ENCODE measurements around the gene CACNA1A. TPM values are rescaled to one million over a fixed set of nuclear protein-coding genes. Genes with fewer than 3 reads are reported as not detected.
A peak's percentile ranks its signal among the peaks of the same experiment; 100 is the strongest.

Gene CACNA1A
- total RNA-seq, 2 donors from 2014 or later: 1.7 to 5.1 TPM

DNA sequence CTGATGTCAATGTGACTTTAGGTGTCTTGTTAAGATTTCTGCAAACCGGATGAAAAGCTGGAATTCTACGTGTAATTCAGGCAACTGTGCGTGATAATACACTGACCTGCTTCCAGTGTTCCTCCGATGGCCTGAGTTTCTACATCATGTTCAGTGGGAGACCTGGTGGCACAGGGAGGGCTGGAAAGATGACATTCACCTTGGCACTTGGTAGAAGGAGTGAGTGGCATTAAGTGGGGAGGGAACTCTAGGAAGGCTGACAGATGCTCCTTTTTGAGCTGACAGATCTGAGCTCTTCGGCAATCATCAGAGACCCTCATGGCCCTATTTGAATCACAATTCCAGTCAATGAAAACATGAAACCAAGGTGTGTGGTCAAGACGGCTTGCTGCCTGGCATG lies 4.0 kb downstream of the CACNA1A start:
- DNase-seq (ENCODE audit: low spot score): no peak
- intact Hi-C loops (cut with DNase I): no loop called here

DNA sequence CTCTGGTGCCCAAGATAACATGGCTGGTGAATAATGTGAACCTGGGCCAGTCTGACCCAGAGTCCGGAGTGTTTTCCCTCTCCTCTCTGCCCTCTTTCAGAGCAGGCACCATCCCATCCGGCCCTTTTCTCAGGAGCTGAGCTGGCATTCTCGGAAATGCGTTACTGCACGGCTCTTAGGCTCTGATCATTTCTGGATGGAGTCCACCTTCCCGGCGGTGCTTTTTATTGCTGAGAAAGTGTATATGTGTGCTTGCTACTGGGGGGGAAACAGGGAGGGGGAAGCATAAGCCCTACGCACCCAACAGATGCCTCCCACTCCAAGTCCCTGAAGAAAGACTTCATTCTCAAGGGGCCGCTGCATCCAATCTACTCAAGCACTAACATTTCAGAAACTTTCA lies 6.6 kb downstream of the CACNA1A start:
- intact Hi-C loops (cut with DNase I): no loop called here
- no peak for DNase-seq (ENCODE audit: low spot score)

DNA sequence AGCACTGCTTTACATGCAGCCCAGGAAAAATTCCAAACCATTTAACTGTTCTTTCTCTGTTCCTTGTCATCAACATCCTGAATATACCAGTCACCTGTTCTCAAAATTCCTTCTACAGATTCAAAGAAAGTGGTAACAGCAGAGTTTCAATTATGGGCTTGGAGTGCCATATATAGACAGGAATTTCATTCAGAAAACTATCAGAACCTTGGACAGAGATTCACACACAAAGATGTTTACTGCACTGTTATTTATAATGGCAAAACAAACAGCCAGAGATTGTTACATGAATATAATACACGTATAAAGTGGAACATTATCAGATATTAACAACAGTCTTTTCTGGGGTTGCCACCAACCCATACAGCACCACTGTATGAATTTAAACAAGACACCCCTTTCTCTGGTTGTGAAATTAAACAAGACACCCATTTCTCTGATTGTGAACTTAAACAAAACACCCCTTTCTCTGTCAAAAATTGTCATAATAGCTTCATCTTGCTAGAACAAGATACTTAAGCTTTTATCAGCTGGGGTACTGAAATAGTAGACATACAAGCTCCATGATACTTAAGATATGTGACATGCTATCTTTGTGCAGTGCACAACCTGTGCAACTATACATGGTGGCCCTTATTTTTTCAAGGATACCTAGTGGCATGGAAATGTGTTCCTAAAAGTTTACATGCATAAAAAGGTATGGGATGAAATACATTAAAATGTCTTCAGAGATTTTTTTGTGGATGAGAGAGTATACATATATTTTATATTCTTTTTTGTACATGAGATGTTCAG lies 12.6 kb downstream of the CACNA1A start:
- no peak for DNase-seq (ENCODE audit: low spot score)

DNA sequence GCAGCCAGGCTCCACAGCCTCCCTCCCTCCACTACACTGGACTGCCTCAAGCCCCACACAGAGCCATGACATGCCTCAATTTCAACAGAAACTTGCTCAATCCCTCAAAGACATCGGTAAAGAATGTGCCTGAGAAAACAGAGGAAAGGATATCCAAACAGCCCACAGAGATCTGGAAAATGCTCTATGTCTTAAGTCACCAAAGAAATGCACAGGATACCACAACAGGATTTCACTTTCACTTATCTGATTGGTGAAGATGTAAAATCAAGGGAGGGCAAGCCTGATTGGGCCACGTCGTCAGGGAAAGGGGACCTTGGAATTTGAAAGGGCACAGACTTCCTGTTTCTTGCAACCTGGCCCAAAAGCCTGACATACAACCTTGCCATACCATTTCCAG lies 14.2 kb downstream of the CACNA1A start:
- intact Hi-C loops (cut with DNase I): no loop called here
- DNase-seq (ENCODE audit: low spot score): no peak

More for the DNA sequence above, 12.6 kb downstream of the CACNA1A start:
- intact Hi-C loops (cut with DNase I): no loop called here

DNA sequence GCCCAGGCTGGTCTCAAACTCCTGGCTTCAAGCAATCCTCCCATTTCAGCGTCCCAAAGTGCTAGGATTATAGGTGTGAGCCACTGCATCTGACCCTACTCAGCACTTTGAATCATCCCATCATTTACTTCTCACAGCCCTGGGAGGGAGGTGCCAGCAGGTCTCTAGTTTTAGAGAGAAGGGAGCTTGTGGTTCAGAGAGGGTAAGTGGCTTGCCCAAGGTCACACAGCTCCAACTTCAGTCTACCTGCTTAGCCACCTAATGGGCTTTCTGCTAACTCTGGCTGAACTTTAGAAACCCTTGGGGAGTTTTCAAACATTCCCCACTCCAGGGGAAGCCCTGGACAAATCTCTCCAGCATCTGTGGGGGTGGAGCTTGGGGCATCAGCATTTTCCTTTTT lies 18.3 kb downstream of the CACNA1A start:
- no peak for DNase-seq (ENCODE audit: low spot score)
- intact Hi-C loops (cut with DNase I): loop anchor here in 1 of 2 donors (5.0 kb wide), 1 partner anchor 1674 kb away; no protein-coding TSS in a partner anchor

DNA sequence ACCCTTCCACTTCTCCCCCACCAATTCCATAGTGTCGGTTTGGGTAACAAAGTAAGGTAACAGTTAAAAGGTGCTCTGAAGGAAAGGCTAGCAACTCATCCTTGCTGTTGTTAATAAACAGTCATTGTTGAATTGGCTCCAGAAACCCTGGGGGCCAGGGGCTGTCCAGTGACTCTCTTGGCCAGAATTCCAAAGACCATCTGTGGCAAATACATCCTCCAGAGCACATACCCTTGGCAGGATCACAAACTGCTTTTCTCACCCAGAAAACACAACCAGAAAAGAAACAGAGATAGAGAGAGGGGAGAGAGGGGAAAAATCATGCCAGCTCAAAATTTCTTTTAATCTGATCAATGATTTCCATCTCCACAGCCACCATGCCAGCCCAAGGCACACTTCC lies 22.1 kb downstream of the CACNA1A start:
- intact Hi-C loops (cut with DNase I): loop anchor here in 1 of 2 donors (1.0 kb wide), 1 partner anchor 37 kb away; no protein-coding TSS in a partner anchor

DNA sequence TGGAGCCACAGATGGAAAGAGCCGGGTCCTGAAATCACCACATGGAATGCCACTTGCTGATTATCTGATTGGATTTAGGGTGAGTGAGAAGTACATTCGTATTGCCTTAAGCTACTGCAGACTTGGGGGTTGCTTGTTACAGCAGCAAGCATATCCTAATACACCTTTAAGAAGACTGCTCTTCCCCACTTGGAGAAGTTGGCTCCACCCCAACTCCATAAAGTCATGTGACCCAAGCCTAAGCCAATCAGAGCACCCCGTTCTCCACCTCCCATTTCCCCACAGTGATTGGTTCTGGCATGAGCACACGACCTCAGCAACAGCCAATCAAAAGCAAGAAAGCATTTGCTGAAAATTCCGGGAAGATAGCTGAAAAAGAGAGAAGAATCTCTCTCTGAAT lies 23.1 kb downstream of the CACNA1A start:
- intact Hi-C loops (cut with DNase I): no loop called here
- no peak for DNase-seq (ENCODE audit: low spot score)

More for the DNA sequence above, 22.1 kb downstream of the CACNA1A start:
- DNase-seq (ENCODE audit: low spot score): no peak

DNA sequence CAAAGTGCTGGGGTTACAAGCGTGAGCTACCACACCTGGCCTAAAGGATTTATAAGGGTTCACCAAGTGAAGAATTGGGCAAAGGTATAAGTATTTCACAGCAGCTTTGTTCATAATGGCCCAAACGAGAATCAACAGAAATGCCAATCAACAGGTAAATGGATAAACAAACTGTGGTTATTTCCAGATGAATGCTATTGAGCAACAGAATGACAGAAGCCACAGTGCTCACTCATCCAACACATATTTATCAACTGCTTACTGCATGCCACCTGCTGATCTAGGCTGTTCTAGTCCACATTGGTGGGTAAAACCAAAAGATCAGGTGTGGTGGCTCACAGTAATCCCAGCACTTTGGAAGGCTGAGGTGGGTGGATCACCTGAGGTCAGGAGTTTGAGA lies 27.7 kb downstream of the CACNA1A start:
- intact Hi-C loops (cut with DNase I): no loop called here
- no peak for DNase-seq (ENCODE audit: low spot score)

DNA sequence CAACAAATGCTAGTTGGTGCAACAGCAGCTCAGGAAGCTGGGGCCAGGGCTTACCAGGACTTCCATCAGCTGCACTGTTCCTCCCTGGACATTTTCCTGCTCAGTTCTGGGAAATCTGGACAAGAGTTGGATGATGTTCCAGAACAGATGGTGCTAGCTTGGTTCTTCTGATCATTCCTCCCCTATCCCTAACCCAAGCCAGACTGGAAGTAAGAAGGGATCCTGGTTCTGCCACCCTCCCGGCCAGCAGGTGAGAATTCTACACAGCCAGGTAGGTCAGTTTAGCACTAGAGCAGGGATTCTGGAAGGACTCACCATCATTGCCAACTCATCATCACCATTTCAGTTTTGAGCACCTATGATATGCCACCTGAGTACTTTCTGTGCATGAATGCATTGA lies 30.2 kb downstream of the CACNA1A start:
- intact Hi-C loops (cut with DNase I): no loop called here
- no peak for DNase-seq (ENCODE audit: low spot score)

DNA sequence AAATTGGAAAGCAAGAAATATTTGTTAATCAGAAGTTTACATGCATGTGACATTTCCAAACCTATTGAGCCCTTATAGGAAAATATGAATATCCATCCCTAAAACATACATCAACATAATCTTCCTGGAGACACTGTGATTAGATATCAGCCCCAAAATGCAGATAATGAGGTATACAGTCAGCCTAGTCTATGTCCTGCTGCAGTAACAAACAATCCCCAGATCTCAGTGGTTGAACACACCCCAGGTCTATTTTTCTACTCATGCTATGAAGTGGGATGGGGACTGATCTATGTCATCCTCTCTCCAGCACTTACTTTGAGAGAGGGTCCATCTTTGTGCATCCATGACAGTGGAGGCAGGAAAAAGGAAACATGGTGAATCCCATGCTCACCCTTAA lies 31.2 kb downstream of the CACNA1A start:
- intact Hi-C loops (cut with DNase I): no loop called here
- no peak for DNase-seq (ENCODE audit: low spot score)

DNA sequence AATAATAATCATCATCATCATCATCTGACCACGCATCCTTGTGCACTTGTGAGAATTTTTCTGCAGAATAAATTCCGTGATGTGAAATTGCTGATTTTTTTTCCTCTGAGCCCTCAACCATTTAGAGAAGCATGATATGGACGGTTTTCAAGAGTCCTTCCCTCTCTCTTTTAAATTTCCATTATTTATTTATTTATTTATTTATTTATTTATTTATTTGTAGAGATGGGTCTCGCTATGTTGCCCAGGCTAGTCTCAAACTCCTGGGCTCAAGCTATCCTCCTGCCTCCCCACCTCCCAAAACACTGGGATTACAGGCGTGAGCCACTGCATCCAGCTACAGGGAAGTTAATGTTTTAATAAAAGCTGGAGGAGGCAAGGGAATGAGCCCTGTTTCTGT lies 39.6 kb downstream of the CACNA1A start:
- intact Hi-C loops (cut with DNase I): no loop called here
- DNase-seq (ENCODE audit: low spot score): no peak

DNA sequence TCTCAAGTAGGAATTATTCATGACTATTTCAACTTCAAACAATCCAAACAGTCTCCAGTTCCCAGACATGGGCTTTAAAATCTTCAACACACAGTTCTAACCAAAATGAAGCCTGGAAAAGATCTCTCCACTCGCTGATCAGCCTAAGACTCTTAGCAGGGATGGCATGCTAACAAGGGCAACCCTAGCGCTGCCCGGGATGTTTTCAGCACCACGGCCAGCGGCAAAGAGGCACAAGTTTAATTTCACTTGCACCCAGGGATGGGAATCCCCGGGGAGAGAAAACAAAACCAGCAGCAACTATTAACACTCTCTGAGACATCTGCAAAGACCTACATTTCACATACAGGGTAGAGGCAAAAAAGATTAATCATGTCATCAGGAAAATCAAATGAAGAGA lies 43.0 kb downstream of the CACNA1A start:
- intact Hi-C loops (cut with DNase I): loop anchor here in 1 of 2 donors (2.0 kb wide), 1 partner anchor 62 kb away; no protein-coding TSS in a partner anchor
- no peak for DNase-seq (ENCODE audit: low spot score)

DNA sequence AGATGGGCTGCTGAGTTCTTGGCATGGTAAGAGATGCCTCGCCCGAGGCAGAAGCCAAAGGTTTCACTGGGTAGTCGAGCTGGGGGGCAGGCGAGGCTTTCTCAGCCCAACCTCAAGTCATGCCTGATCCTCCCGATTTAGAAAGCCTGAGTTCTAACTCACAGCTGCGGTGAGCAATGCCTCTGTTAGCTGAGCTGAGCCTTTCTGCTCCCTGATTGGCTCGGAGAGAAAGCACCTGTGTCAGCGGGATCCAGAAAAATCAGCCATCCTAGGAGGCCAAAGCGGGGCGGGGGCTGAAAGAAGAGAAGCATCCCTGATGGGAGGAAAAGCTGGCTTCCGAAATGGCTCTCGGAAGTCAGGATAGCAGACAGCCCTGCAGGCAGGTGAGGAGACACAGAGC lies 44.7 kb downstream of the CACNA1A start:
- intact Hi-C loops (cut with DNase I): no loop called here

DNA sequence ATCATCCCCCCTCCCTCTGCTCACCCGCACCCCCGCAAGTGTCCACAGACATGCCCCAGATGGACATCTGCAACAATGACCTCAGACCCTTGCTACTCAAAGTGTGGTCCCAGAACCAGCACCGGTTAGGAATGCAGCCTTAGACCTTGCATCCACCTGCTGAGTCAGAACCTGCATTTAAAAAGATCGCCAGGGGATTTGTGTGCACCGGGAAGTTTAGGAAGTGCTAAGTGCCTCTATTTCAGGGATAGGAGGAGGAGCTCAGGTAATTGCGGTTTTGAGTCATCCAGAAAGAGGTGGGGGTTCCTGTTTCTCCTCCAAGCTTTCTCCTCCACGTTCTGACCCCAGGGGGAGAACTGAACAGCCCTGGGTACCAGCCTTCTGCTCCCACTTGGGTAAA lies 46.2 kb downstream of the CACNA1A start:
- no peak for DNase-seq (ENCODE audit: low spot score)

More for the DNA sequence above, 44.7 kb downstream of the CACNA1A start:
- no peak for DNase-seq (ENCODE audit: low spot score)

DNA sequence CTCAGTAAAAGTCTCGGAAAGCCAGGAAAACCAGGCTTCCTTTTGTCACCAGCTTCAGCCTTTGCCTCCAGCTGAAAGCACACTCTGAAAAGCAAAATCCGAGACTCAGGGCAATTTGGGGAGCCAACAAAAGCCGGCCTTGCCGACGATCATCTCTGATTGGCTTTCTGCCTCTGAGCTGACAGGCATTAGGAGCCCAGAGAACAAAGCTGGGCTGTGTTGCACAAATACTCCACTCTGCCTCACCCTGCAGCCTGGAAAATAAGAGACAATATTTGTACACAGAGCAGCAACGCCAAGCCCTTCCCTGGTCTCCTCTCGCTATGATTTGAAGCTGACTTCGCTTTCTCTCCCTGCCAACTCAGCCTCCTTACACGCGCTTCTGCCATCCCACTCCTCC lies 46.9 kb downstream of the CACNA1A start:
- intact Hi-C loops (cut with DNase I): no loop called here
- no peak for DNase-seq (ENCODE audit: low spot score)

More for the DNA sequence above, 46.2 kb downstream of the CACNA1A start:
- intact Hi-C loops (cut with DNase I): no loop called here

DNA sequence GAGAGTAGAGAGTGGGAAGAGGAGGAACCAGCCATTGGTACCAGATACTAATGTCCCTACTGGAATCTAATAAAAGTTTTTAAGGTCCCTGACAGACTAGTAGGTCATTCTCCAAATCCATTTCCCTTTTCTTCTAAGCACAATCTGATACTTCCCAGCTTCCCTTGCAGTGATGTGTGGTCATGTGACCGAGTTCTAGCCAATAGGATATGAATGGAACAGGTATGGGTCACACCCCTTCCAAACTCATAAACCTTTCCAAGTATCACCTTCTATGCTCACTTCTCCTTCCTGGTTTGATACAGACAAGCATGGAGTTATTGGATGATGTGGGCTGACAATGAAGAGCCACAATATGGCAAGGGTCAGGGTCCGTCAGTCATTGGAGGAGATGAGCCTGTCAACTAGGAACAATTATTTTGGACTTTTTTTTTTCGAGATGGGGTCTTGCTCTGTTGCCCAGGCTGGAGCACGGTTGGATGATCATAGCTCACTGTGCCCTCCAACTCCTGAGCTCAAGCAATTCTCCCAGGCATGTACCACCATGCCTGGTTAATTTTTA lies 54.8 kb downstream of the CACNA1A start:
- intact Hi-C loops (cut with DNase I): no loop called here
- no peak for DNase-seq (ENCODE audit: low spot score)

DNA sequence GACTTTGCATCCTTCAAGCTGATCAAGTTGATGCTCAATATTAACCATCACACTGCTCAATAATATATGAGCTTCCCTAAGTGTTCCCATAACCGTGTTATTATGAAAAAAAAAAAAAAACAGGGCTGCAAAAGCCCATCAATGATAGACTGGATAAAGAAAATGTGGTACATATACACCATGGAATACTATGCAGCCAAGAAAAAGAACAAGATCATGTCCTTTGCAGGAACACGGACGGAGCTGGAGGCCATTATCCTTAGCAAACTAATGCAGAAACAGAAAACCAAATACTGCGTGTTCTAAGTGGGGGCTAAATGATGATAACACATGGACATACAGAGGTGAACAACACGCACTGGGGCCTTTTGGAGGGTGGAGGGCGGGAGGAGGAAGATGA lies 58.3 kb downstream of the CACNA1A start:
- no peak for DNase-seq (ENCODE audit: low spot score)
- intact Hi-C loops (cut with DNase I): no loop called here

DNA sequence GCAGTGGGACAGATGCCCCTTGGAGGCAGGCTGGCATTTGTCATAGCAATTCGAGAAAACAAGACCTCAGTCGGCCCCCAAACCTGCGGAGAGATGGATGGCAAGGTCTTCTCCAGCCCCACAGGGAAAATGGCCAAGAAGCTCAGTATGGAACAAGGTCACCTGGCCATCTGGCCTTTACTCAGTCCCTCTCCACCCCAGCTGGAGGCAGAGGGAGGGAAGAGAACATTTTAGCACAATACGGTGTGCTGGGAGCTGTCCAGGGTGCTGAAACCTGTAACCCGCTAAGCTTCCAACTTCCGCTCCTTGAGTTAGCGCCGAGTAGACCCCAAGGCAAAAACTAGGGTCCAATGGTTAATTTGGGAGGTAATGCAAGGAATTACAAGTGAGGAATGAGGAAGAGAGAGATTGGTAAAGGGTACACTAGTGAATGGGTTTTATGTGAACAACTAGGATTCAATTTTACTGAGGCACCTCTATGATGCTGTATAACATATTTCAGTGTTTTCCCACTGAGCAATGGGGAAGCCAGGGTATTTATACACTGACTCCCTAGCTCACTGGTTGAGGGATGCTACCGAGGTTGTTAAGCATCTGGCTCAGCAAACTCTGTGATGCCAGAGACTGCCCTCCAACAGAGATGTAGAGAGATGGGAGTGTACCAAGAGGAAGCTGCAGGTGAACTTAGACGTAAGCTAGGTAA lies 64.3 kb downstream of the CACNA1A start:
- DNase-seq (ENCODE audit: low spot score): peak; percentile 68
- intact Hi-C loops (cut with DNase I): no loop called here

DNA sequence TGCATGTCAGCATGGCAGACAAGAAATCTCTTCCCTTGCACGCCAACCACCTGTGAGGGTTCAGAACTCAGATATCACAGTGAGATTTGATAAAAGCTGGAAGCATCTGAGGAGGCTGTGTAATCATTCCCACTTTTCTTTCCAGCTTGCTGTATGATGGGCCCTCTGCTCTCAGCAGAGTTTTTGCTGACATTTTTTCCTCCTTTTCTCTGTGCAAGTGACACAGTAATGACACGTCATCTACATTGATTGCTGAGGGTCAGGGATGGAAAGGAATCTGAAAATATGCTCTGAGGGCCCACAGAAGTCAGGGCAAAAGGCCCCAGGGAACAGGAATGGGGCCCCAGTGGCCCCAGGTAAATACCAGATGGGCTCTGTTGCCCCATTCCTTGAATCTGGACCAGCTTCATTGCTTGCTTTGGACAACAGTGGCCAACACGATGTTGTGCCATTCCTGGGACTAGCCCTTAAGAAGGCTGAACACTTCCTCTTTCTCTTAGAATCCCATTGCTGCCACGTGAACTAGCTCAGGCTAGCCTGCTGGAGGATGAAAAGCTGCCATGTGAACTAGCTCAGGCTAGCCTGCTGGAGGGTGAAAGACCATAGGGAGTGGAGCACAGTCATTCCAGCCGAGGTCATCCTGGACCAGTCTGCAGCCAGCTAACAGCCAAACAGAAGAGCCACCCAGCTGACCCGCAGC lies 68.2 kb downstream of the CACNA1A start:
- DNase-seq (ENCODE audit: low spot score): peak; percentile 23
- intact Hi-C loops (cut with DNase I): no loop called here

DNA sequence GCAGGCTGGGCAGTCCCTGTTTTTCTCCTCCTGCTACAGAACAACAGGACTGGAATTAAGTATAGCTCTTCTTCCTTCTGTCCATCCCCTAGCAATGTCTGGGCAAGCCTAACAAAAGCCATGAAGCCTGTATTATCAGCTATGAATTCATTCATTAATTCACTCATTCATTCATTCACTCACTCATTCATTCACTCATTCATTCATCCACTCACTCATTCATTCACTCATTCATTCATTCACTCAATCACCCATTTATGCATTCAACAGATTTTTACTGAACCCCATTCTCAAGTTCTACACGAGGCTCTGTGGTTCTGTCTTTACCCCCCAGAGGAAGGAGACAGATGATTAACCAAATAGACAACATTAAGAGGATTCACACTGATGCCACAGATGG lies 69.9 kb downstream of the CACNA1A start:
- intact Hi-C loops (cut with DNase I): no loop called here
- DNase-seq (ENCODE audit: low spot score): no peak

Measured in posterior vena cava (tissue), 2 donors.